K562 (cell line): ENCODE results near the gene EPHA4. TPM values are rescaled to one million over a fixed set of nuclear protein-coding genes. Genes with fewer than 3 reads are reported as not detected.

Experiments
- ATAC-seq: fragments of 200-7000 bp; cut with Tn5 transposase; 3 replicates; pipeline ENCODE4 v1.9.1; 2020; ENCODE audit warnings: moderate library complexity
- BruUV-seq: library from RNA; stranded (reverse); fragments of 400-500 nt; replicated peaks from 2 replicates; lab custom pipeline; 2021; lab: Mats Ljungman, UMichigan
- CTCF ChIA-PET: fragments of 300-600 bp; formaldehyde crosslinking; extraction: SDS; loops from one replicate; lab custom pipeline; 2021; ENCODE audit warnings: low intra/inter-chr PET ratio; lab: Yijun Ruan, JAX
- POLR2A ChIA-PET: fragments of 300-600, 350-650 bp; sonication (Branson Sonifier 250); formaldehyde crosslinking; extraction: SDS; loops from one replicate; lab custom pipeline; 2021; ENCODE audit warnings: antibody characterized with exemption, inconsistent platforms; lab: Yijun Ruan, JAX
- DNase-seq, 4 experiments: peaks; one replicate each; pipeline versions ENCODE4 v3.0.0 to v3.0.0-alpha.2; 2011 to 2018; ENCODE audit warnings: low spot score in 3 of 4, mixed read lengths in 3 of 4; ENCODE audit errors: extremely low read depth in 1 of 4
- FAIRE-seq: peaks from 2 replicates; lab custom pipeline; 2011; peaks lifted over from hg19 to GRCh38; lab: Jason Lieb, UNC
- H2AFZ ChIP-seq: 2 replicates; pipeline ENCODE4 v1.6.0; 2011; ENCODE audit warnings: low read depth, low read length, control low read depth, inconsistent platforms
- H3K27ac ChIP-seq: fragments of 200-600 bp; 3 replicates; pipeline ENCODE4 v1.8.0; 2011; ENCODE audit warnings: low read depth, mild to moderate bottlenecking, control low read depth, inconsistent platforms, low read length, moderate library complexity, mixed read lengths; ENCODE audit errors: extremely low read depth
- H3K27me3 ChIP-seq, 2 experiments: fragments of 300-600 bp in 1 of 2; 2 replicates in 1 of 2; 3 replicates in 1 of 2; pipeline versions ENCODE4 v1.6.0 to v1.8.0; 2011; ENCODE audit warnings: inconsistent platforms in 2 of 2, low read length in 2 of 2, mild to moderate bottlenecking in 1 of 2, mixed read lengths in 1 of 2, moderate library complexity in 1 of 2; ENCODE audit not compliant: control insufficient read depth in 2 of 2, insufficient read depth in 2 of 2
- H3K36me3 ChIP-seq: fragments of 300-600 bp; 3 replicates; pipeline ENCODE4 v1.8.0; 2011; ENCODE audit warnings: mild to moderate bottlenecking, low read length, inconsistent platforms; ENCODE audit not compliant: control insufficient read depth, insufficient read depth
- H3K4me1 ChIP-seq, 2 experiments: fragments of 200-600 bp in 1 of 2; replicated peaks in 1 of 2; 2 replicates in 1 of 2; 3 replicates in 1 of 2; pipeline versions ENCODE4 v1.5.1 to v1.8.0; 2011; ENCODE audit warnings: inconsistent platforms in 2 of 2, low read length in 2 of 2, mild to moderate bottlenecking in 1 of 2, mixed read lengths in 1 of 2, moderate library complexity in 1 of 2; ENCODE audit not compliant: control insufficient read depth in 2 of 2, insufficient read depth in 2 of 2
- H3K4me2 ChIP-seq: 2 replicates; pipeline ENCODE4 v1.6.1; 2011; ENCODE audit warnings: low read length, control low read depth, inconsistent platforms, mixed read lengths; ENCODE audit not compliant: insufficient read depth
- H3K4me3 ChIP-seq: fragments of 200-600 bp; sonication (generic), shearing (Covaris generic); 2 replicates; pipeline ENCODE4 v1.5.1; 2016; ENCODE audit warnings: control low read depth, inconsistent platforms
- H3K79me2 ChIP-seq: fragments of 200-600 bp; 3 replicates; pipeline ENCODE4 v1.8.0; 2011; ENCODE audit warnings: low read length, inconsistent platforms; ENCODE audit not compliant: control insufficient read depth, insufficient read depth
- H3K9ac ChIP-seq, 2 experiments: 2 replicates each; pipeline versions ENCODE4 v1.6.0 to v1.6.1; 2011; ENCODE audit warnings: low read depth in 2 of 2, low read length in 2 of 2, control low read depth in 1 of 2, inconsistent platforms in 1 of 2, mild to moderate bottlenecking in 1 of 2, mixed read lengths in 1 of 2; ENCODE audit not compliant: insufficient read depth in 1 of 2
- H3K9me1 ChIP-seq: one replicate; pipeline ENCODE4 v1.6.0; 2011; ENCODE audit warnings: inconsistent platforms, mild to moderate bottlenecking, low read length, moderate library complexity; ENCODE audit not compliant: control insufficient read depth, insufficient read depth
- H3K9me3 ChIP-seq: replicated peaks from 2 replicates; pipeline ENCODE4 v1.5.1; 2011; ENCODE audit warnings: low read depth, low read length, inconsistent platforms; ENCODE audit not compliant: control insufficient read depth, insufficient read depth
- H4K20me1 ChIP-seq: replicated peaks from 2 replicates; pipeline ENCODE4 v1.6.1; 2011; ENCODE audit warnings: low read length, inconsistent platforms, mixed read lengths; ENCODE audit not compliant: control insufficient read depth, insufficient read depth
- HIVEP1 ChIP-seq: fragments of 250-450 bp; sonication (Bioruptor Pico); IDR thresholded peaks from 2 replicates; pipeline ENCODE4 v1.4.0; 2020; ENCODE audit warnings: mild to moderate bottlenecking
- MCM5 ChIP-seq: fragments of 450-650 bp; IDR thresholded peaks from 2 replicates; pipeline ENCODE4 v1.6.1; 2016; ENCODE audit warnings: low read depth
- NUFIP1 ChIP-seq: fragments of 450-650 bp; IDR thresholded peaks from 2 replicates; pipeline ENCODE4 v1.6.1; 2018; ENCODE audit not compliant: partially characterized antibody
- RFX7 ChIP-seq: fragments of 250-450 bp; sonication (Bioruptor Pico); IDR thresholded peaks from 2 replicates; pipeline ENCODE4 v1.5.1; 2021; ENCODE audit warnings: mild to moderate bottlenecking
- ZNF23 ChIP-seq: fragments of 250-450 bp; sonication (Bioruptor Pico); IDR thresholded peaks from 2 replicates; pipeline ENCODE4 v1.4.0; 2020; ENCODE audit warnings: mild to moderate bottlenecking
- WGBS: fragments of 100-300 bp; shearing (Covaris generic); methylation state at CpG from one replicate; pipeline ENCODE4 v1.1.6; 2016; ENCODE audit warnings: low coverage, mixed read lengths; ENCODE audit not compliant: insufficient coverage; ENCODE audit errors: missing lambda C conversion rate; 5-methylcytosine and 5-hydroxymethylcytosine counted together
- in situ Hi-C: fragments of 300-500 bp; cut with MboI; formaldehyde crosslinking; loops from 4 replicates; pipeline ENCODE4 v1.15.0; 2018; ENCODE audit warnings: inconsistent platforms, mixed read lengths
- intact Hi-C: fragments of 100-400 bp; cut with micrococcal nuclease; formaldehyde crosslinking; loops from 2 replicates; pipeline ENCODE4 v1.14.2; 2022
- polyA plus RNA-seq, 8 experiments: library from polyadenylated mRNA; depleted of rRNA in 4 of 8; stranded (reverse) in 5 of 8; unstranded in 3 of 8; fragments of >200 nt; fragmentation: Nextera tagmentation in 2 of 8; fragmentation: Illumina TruSeq in 1 of 8; extraction: Ambion mirVana in 2 of 8; extraction: Trizol in 1 of 8; gene quantifications; 2 replicates each; pipeline versions ENCODE4 v1.2.1 to v1.2.3, GENCODE V29; 2011 to 2014; ENCODE audit warnings: inconsistent platforms in 1 of 8, missing spikeins in 1 of 8
- total RNA-seq, 7 experiments: library from RNA; depleted of rRNA in 6 of 7; stranded (reverse); fragments of >200 nt in 6 of 7; fragmentation: Illumina TruSeq in 2 of 7; extraction: Trizol in 2 of 7; gene quantifications; 2 replicates each; pipeline versions ENCODE4 v1.2.1 to v1.2.3, GENCODE V29; 2011 to 2021; ENCODE audit warnings: low replicate concordance in 1 of 7

EPHA4 gene
- total and polyA plus RNA-seq, 9 of the 15 experiments (the other 6 are each of a cell fraction or from before 2014, with no cell fraction given) = 0.07 to 0.09 (median 0.07) TPM; not detected in 6

GRCh38 chr2:221429741-221430491, 142.2 kb downstream of the EPHA4 start (continued):
- TF ChIP-seq RFX7 (CRISPR knock-in tag) (no peak), HIVEP1 (CRISPR knock-in tag) (no peak), NUFIP1 (no peak), ZNF23 (CRISPR knock-in tag) (no peak)

GRCh38 chr2:221428896-221429295, 143.2 kb downstream of the EPHA4 start:
- no peaks in the 10 kb centered on the region for H3K79me2 ChIP-seq
- in situ Hi-C loops (no loop called here), intact Hi-C loops (no loop called here)
- no peaks in the 10 kb centered on the region for H3K9me1 ChIP-seq
- no peak overlapping the region for H3K4me2 ChIP-seq
- POLR2A ChIA-PET = no interaction called here
- no peak overlapping the region for H3K4me3 ChIP-seq
- CTCF ChIA-PET = no interaction called here
- no peaks in the 10 kb centered on the region for H3K36me3 ChIP-seq
- no peak overlapping the region for H2AFZ ChIP-seq
- no peak for DNase-seq
- no peak for TF ChIP-seq MCM5
- TF ChIP-seq, all 486 proteins: peak for 0
- BruUV-seq = no TSS peak
- Histone ChIP-seq H3K9me3 (no peaks in the 10 kb centered on the region), H3K27ac (no peak overlapping the region), H4K20me1 (no peaks in the 10 kb centered on the region), H3K4me1 (no peaks in the 10 kb centered on the region), H3K27me3 (no peaks in the 10 kb centered on the region), H3K9ac (no peak overlapping the region)
- 0% methylated on average over 2 of the region's 2 CpGs for WGBS
- ATAC-seq (no peak), FAIRE-seq (no peak)
